H9 (cell line): ENCODE results near the gene PLEKHD1. TPM values are rescaled to one million over a fixed set of nuclear protein-coding genes. Genes with fewer than 3 reads are reported as not detected.

Experiments used
- DNase-seq: peaks from one replicate; pipeline ENCODE4 v3.0.0-alpha.2; 2017
- H2AFZ ChIP-seq: one replicate; pipeline ENCODE4 v1.6.1; 2013; ENCODE audit warnings: mild to moderate bottlenecking, low read length, control low read depth, moderate library complexity
- H2AK5ac ChIP-seq: 2 replicates; pipeline ENCODE4 v1.6.1; 2013; ENCODE audit warnings: low read length, control low read depth, mixed read lengths; ENCODE audit not compliant: insufficient read length
- H2BK120ac ChIP-seq: one replicate; pipeline ENCODE4 v1.6.1; 2013; ENCODE audit warnings: low read depth, mild to moderate bottlenecking, low read length, control low read depth, inconsistent platforms; ENCODE audit not compliant: poor library complexity, severe bottlenecking
- H2BK12ac ChIP-seq: 2 replicates; pipeline ENCODE4 v1.6.1; 2013; ENCODE audit warnings: low read length, control low read depth, mixed read lengths, low read depth; ENCODE audit not compliant: insufficient read length
- H2BK15ac ChIP-seq: 2 replicates; pipeline ENCODE4 v1.6.1; 2013; ENCODE audit warnings: low read depth, low read length, control low read depth
- H2BK20ac ChIP-seq: one replicate; pipeline ENCODE4 v1.6.1; 2013; ENCODE audit warnings: low read depth, mild to moderate bottlenecking, low read length, control low read depth, inconsistent platforms; ENCODE audit not compliant: poor library complexity, severe bottlenecking
- H2BK5ac ChIP-seq: 2 replicates; pipeline ENCODE4 v1.6.1; 2013; ENCODE audit warnings: low read length, control low read depth, mixed read lengths; ENCODE audit not compliant: insufficient read length
- H3K14ac ChIP-seq: 2 replicates; pipeline ENCODE4 v1.6.1; 2013; ENCODE audit warnings: low read length, control low read depth; ENCODE audit not compliant: insufficient read depth
- H3K18ac ChIP-seq: 2 replicates; pipeline ENCODE4 v1.6.1; 2013; ENCODE audit warnings: low read depth, mild to moderate bottlenecking, mixed read lengths, low read length, control low read depth; ENCODE audit not compliant: insufficient read length
- H3K23ac ChIP-seq: 2 replicates; pipeline ENCODE4 v1.6.1; 2013; ENCODE audit warnings: low read length, control low read depth, mixed read lengths, low read depth; ENCODE audit not compliant: insufficient read length
- H3K23me2 ChIP-seq: 2 replicates; pipeline ENCODE4 v1.6.1; 2013; ENCODE audit warnings: low read depth, mild to moderate bottlenecking, mixed read lengths, low read length, control low read depth; ENCODE audit not compliant: insufficient read length, poor library complexity, severe bottlenecking
- H3K27ac ChIP-seq: 2 replicates; pipeline ENCODE4 v1.5.1; 2013; ENCODE audit warnings: low read length, control low read depth, mixed read lengths, low read depth; ENCODE audit not compliant: insufficient read length
- H3K27me3 ChIP-seq: 2 replicates; pipeline ENCODE4 v1.6.1; 2013; ENCODE audit warnings: low read length, control low read depth, inconsistent platforms; ENCODE audit not compliant: insufficient read depth
- H3K4ac ChIP-seq: 2 replicates; pipeline ENCODE4 v1.6.1; 2013; ENCODE audit warnings: low read depth, mild to moderate bottlenecking, control low read depth, inconsistent platforms, low read length, moderate library complexity
- H3K4me1 ChIP-seq: 2 replicates; pipeline ENCODE4 v1.6.1; 2013; ENCODE audit warnings: low read length, control low read depth, inconsistent platforms; ENCODE audit not compliant: insufficient read depth
- H3K4me2 ChIP-seq: 2 replicates; pipeline ENCODE4 v1.6.1; 2013; ENCODE audit warnings: low read length, control low read depth, mixed read lengths; ENCODE audit not compliant: insufficient read length, insufficient read depth
- H3K56ac ChIP-seq: 2 replicates; pipeline ENCODE4 v1.6.1; 2013; ENCODE audit warnings: low read depth, mild to moderate bottlenecking, mixed read lengths, low read length, control low read depth; ENCODE audit not compliant: insufficient read length
- H3K79me1 ChIP-seq: 2 replicates; pipeline ENCODE4 v1.6.1; 2013; ENCODE audit warnings: low read depth, mild to moderate bottlenecking, moderate library complexity, low read length, control low read depth, inconsistent platforms; ENCODE audit not compliant: insufficient read depth, poor library complexity, severe bottlenecking
- H3K79me2 ChIP-seq: 2 replicates; pipeline ENCODE4 v1.6.1; 2013; ENCODE audit warnings: low read length, control low read depth, inconsistent platforms; ENCODE audit not compliant: insufficient read depth
- H3K9ac ChIP-seq: 2 replicates; pipeline ENCODE4 v1.6.1; 2013; ENCODE audit warnings: low read length, control low read depth, mixed read lengths; ENCODE audit not compliant: insufficient read length; ENCODE audit errors: extremely low read depth
- H3K9me3 ChIP-seq: one replicate; pipeline ENCODE4 v1.6.1; 2013; ENCODE audit warnings: low read depth, low read length, inconsistent platforms; ENCODE audit not compliant: control insufficient read depth
- H3T11ph ChIP-seq: one replicate; pipeline ENCODE4 v1.6.1; 2013; ENCODE audit warnings: mild to moderate bottlenecking, low read length, control low read depth, inconsistent platforms
- H4K20me1 ChIP-seq: one replicate; pipeline ENCODE4 v1.6.1; 2013; ENCODE audit not compliant: control insufficient read depth, insufficient read length, insufficient read depth
- H4K5ac ChIP-seq: 2 replicates; pipeline ENCODE4 v1.6.1; 2013; ENCODE audit warnings: low read depth, mild to moderate bottlenecking, mixed read lengths, low read length, control low read depth; ENCODE audit not compliant: insufficient read length
- H4K8ac ChIP-seq: replicated peaks from 2 replicates; pipeline ENCODE4 v1.6.1; 2013; ENCODE audit warnings: low read length, control low read depth, mixed read lengths, low read depth; ENCODE audit not compliant: insufficient read length
- H4K91ac ChIP-seq: 2 replicates; pipeline ENCODE4 v1.6.1; 2013; ENCODE audit warnings: low read depth, mild to moderate bottlenecking, moderate library complexity, mixed read lengths, low read length, control low read depth; ENCODE audit not compliant: insufficient read length
- H3K27ac Mint-ChIP-seq, 3 experiments: 2 replicates in 2 of 3; 3 replicates in 1 of 3; pipeline ENCODE4 v1.8.0; 2020 to 2021; ENCODE audit warnings: mixed read lengths in 3 of 3, mild to moderate bottlenecking in 1 of 3, moderate library complexity in 1 of 3
- H3K27me3 Mint-ChIP-seq: 2 replicates; pipeline ENCODE4 v1.8.0; 2021; ENCODE audit warnings: low read depth, mild to moderate bottlenecking, moderate library complexity, mixed read lengths
- H3K36me3 Mint-ChIP-seq, 3 experiments: 2 replicates in 2 of 3; 3 replicates in 1 of 3; pipeline ENCODE4 v1.8.0; 2020 to 2021; ENCODE audit warnings: low read depth in 3 of 3, mixed read lengths in 3 of 3; ENCODE audit not compliant: insufficient read depth in 1 of 3
- H3K4me1 Mint-ChIP-seq, 2 experiments: 2 replicates each; pipeline ENCODE4 v1.8.0; 2020; ENCODE audit warnings: mixed read lengths in 2 of 2
- H3K4me3 Mint-ChIP-seq, 2 experiments: 2 replicates in 1 of 2; 3 replicates in 1 of 2; pipeline ENCODE4 v1.8.0; 2020 to 2021; ENCODE audit warnings: mild to moderate bottlenecking in 2 of 2, mixed read lengths in 2 of 2, moderate library complexity in 1 of 2
- H3K9me3 Mint-ChIP-seq, 2 experiments: 2 replicates in 1 of 2; 3 replicates in 1 of 2; pipeline ENCODE4 v1.8.0; 2020; ENCODE audit warnings: mild to moderate bottlenecking in 2 of 2, mixed read lengths in 2 of 2, moderate library complexity in 1 of 2
- CTCF ChIP-seq: fragments of 200-600 bp; sonication (generic); conservative IDR thresholded peaks from 3 replicates; pipeline ENCODE4 v1.8.0; 2021; ENCODE audit warnings: antibody characterized with exemption, mild to moderate bottlenecking
- WGBS: extraction: QIAGEN DNeasy Blood & Tissue Kit; methylation state at CpG from one replicate; pipeline ENCODE4 v1.1.7; 2013; ENCODE audit warnings: missing lambda C conversion rate, low lambda C conversion rate, mixed read lengths; ENCODE audit not compliant: insufficient read length; ENCODE audit errors: extremely low coverage; 5-methylcytosine and 5-hydroxymethylcytosine counted together
- total RNA-seq: library from RNA; stranded (reverse); gene quantifications from 2 replicates; pipeline ENCODE4 v1.2.1, GENCODE V29; 2021

Gene PLEKHD1
- total RNA-seq, 1 experiment from 2014 or later: 0.37 TPM

- no peak for DNase-seq
- H3K4me2 ChIP-seq: no peak overlapping the region
- H3K18ac ChIP-seq: no peak overlapping the region
- H2AK5ac ChIP-seq: no peak overlapping the region
- no peak overlapping the region for H3T11ph ChIP-seq
- no peak overlapping the region for H3K27ac ChIP-seq
- H3K4ac ChIP-seq: no peak overlapping the region
- no peak overlapping the region for H3K23ac ChIP-seq
- no peak overlapping the region for H2AFZ ChIP-seq
- Mint-ChIP-seq H3K9me3 (no peaks in the 10 kb centered on the region), H3K4me1 (no peaks in the 10 kb centered on the region), H3K4me3 (no peak overlapping the region), H3K36me3 (peaks cover 0 to 5% (median 1%) of the 10 kb centered on the region in 3 experiments; a peak in 3 of 7 replicates), H3K27ac (no peak overlapping the region; a peak in 1 of 7 replicates), H3K27me3 (no peaks in the 10 kb centered on the region)
- no peak overlapping the region for H2BK12ac ChIP-seq
- no peaks in the 10 kb centered on the region for H3K9me3 ChIP-seq
- no peak overlapping the region for H2BK15ac ChIP-seq
- H3K23me2 ChIP-seq: no peaks in the 10 kb centered on the region
- H2BK20ac ChIP-seq: no peak overlapping the region
- H3K27me3 ChIP-seq: no peaks in the 10 kb centered on the region
- H4K91ac ChIP-seq: no peak overlapping the region
- no CpG with 5 or more reads among the region's 8 CpGs for WGBS
- no peak for TF ChIP-seq CTCF
- no peak overlapping the region for H4K8ac ChIP-seq
- no peaks in the 10 kb centered on the region for H3K79me1 ChIP-seq
- no peaks in the 10 kb centered on the region for H4K20me1 ChIP-seq
- H2BK120ac ChIP-seq: no peak overlapping the region
- no peak overlapping the region for H3K9ac ChIP-seq
- H3K56ac ChIP-seq: no peak overlapping the region
- no peak overlapping the region for H4K5ac ChIP-seq
- H2BK5ac ChIP-seq: no peak overlapping the region
- no peaks in the 10 kb centered on the region for H3K79me2 ChIP-seq
- H3K14ac ChIP-seq: no peak overlapping the region
- no peaks in the 10 kb centered on the region for H3K4me1 ChIP-seq
These were observed 35.3 kb upstream of the PLEKHD1 start for GRCh38 chr14:69449216-69449615.
